GM20431 (cell line): ENCODE results near the gene TAX1BP1.

ENCODE experiments used
- in situ Hi-C: fragments of 300-500 bp; cut with MseI, MboI; formaldehyde crosslinking; loops from one replicate; pipeline ENCODE4 v1.15.0; 2020; ENCODE audit warnings: low sequenced_read_pairs; ENCODE audit not compliant: unreplicated experiment

TAX1BP1 gene

DNA sequence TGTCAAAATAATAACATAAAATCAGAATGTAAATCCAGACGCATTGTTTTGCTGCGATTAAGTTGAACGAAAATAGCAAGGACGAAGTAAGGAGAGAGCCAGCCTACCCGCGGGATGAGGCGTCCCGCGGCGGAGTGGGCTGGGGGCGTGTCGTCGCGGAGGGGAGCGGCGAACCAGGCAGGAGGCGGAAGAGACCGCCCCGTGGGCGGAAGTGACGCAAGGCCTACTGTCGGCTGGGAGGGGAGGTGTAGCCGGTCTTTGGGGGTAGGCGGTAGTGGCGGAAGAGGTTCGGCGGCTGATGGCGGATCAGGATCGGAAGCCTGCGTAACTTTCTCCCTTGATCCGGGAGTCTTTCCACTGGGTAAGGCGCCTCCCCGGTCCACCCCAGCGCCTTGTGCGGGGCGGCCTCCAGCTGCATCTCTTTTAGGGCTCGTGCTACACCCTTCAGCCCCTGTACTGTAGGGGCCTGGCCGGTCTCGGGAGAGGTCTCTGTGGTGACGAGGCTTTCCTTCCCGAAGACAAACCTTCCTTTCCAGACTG lies at the start of gene TAX1BP1:
Gene TAX1BP1 (plus strand): TSS at position 254 of the 540 bp plus-strand sequence. CDS start 8,363 bp downstream, outside the sequence.
- in situ Hi-C loops, result no loop called here

DNA sequence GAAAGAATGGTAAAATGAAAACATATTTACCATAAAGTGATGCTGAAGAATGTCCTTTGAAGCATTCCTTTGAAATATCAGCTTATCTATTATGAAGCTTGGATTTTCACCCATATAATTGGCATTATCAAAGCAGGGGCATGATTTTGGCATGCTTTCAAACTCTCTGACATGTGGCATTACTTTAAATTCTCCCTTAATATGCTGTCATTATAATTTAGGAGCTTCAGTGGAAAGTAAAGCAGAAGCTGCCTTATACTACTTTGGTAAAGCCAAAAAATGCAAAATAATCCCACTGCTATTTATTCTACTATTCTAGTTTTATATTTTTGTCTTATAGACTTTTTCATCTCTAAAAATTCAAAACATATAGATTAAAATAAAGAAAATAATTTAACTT lies 49.3 kb upstream of the TAX1BP1 start:
- in situ Hi-C loops, result loop anchor here (25.0 kb wide), 1 partner anchor 247 kb away; no protein-coding TSS in a partner anchor

DNA sequence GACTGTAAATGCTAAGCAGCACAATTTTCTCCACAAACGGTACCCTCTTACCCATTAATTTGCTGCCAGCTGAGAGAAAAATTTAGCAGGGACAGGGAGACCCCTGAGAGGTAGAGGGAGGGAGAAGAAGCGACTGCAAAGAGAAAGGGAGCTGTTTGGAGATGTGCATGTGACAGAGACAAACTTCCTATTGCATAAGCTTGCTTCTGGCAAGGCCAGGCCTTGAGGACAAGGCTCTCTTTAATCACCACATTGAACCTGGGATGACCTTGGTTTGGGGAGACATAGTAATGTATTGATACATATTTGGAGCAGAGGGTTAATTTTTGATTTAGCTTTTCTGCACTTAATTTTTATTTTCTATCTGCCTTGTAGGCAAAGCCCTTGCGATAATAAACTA lies 46.2 kb upstream of the TAX1BP1 start:
- in situ Hi-C loops, result loop anchor here (25.0 kb wide), 1 partner anchor 244 kb away; no protein-coding TSS in a partner anchor

DNA sequence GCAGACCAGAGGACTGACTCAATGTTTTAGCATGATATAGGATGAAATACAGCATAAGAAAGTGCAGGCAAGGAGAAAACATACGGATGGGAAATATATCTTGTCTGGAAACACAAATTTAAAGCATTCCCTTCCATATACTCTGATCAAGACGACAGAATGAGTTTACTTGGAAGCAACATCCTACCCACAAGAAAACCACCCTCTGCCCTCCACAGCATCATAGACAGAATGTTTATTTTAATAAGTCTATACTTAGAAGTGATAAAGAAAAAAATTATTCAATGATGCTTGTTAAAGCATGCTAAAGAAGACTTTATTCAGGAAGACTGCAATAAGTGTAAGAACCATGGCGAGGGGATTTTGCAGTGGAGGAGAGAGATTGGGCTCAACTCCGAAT lies 44.9 kb upstream of the TAX1BP1 start:
- in situ Hi-C loops, result loop anchor here (25.0 kb wide), 1 partner anchor 242 kb away; no protein-coding TSS in a partner anchor

DNA sequence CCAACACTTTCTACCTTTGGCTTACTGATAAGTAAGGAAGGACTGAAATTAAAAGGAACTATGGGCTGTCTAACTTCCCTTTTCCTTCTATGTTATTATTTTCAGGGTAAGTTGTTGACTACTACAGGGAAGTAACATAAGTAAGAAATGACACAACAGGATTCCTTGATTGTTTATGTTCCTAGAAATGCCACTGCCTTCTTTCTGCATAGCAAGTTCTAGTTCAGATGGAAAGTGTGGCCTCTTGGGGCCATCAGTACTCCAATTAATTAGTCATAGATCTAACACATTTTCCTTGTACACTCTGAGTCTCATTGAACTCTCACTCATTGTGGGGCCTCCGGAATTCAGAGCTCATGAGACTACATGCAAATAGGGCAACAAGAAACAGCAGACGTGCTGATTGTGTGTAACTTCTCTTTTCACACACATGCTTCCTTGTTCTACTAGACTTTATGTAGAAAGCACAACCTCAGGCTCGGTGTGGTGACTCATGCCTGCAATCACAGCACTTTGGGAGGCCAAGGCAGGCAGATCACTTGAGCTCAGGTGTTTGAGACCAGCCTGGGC lies 42.0 kb upstream of the TAX1BP1 start:
- in situ Hi-C loops, result loop anchor here (25.0 kb wide), 1 partner anchor 239 kb away; no protein-coding TSS in a partner anchor

DNA sequence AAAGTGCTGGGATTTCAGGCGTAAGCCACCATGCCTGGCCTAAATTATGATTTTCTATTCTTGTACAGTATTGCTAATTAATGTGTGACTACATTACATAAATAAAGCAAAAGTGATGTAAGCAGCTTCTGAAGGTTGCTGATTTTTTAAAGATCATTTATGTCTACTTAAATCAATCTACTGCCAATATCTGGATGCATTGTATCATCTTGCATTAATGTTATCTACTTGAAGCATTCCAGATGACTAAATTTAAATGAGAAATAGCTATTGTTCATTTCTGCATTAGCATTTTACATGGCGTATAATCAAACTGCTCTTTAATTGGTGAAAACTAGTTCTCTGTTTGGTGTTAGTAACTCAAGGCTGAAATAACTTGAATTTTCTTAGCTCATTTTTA lies 40.2 kb upstream of the TAX1BP1 start:
- in situ Hi-C loops, result loop anchor here (25.0 kb wide), 1 partner anchor 238 kb away; no protein-coding TSS in a partner anchor

DNA sequence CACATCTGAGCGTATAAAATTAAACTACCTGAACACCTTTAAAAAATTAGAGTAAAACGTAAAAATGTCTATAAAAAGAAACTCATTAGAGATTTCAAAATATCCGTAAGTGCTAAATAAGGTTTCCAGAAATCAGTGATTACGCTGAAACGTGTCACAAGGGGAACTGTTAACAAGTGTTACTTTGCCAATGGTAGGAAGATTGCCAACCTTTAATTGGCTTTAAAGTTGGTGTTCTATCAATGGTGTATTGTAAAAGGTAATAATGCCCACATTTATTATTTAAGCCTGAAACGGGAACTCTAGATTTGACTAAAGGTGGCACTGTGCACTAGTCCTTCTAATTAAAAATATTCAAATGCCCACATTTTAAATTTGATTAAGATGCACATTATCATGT lies 39.5 kb upstream of the TAX1BP1 start:
- in situ Hi-C loops, result no loop called here

DNA sequence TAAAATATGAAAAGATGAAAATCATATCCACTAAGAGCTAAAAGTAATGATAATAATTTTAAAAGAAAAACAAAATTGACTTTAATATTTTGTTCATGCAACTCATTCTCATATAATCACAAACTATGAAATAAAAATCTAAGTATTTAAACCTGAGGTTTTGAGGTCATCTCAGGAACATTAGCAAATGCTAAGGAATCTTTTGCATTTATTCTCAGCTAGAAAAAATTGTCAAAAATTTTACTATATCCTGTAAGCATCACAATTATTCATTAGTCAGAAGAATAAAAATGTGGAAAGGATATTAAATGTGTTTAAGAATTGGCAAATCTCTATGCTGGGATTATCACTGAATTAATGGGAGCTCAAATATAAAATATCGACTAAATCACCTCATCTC lies 36.8 kb upstream of the TAX1BP1 start:
- in situ Hi-C loops, result no loop called here

DNA sequence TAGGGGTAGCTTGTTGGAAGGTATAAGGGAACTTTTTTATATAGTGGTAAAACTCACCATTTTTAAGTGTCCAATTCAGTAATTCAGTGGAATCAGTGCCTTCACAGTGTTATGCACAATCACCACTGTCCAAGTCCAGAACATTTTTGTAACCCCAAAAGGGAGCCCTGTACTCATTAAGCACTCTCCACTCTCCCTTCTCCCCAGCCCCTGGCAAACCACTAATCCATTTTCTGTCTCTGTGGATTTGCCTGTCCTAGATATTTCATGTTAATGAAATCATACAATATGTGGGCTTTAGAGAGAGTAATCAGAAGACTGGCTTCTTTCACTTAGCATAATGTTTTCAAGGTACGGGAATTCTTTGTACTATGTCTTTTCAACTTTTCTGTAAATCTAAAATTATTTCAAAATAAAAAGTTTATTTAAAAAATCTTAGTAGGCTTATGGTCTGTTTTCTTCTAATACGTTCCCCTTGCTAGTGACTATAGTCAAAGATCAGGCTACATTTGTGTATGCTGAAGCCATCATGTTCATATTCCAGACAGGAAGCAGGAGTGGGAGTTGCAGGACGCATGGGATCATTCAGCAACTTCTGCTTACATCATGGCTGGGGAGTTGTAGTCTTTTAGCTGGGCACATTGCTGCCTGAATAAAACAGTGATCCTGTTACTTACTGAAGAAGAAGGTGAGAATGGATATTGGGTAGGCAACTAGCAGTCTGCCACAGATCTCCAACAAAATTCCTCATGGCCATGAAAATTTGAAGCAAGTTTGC lies 35.4 kb upstream of the TAX1BP1 start:
- in situ Hi-C loops, result no loop called here

DNA sequence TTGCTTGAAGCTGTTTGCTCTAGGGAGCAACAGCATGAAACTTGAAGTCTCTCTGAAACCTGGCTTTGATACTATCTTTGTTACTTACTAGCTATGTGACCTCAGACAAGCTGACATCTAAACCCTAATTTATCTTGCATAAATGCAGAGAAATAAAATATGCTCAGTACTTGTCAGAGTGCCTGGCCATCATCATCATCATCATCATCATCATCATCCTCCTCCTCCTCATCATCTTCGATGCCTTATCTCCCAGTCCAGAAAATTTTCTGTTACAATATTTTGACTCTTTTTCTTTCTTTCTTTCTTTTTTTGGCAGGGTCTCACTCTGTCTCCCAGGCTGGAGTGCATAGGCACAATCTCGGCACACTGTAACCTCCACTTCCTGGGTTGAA lies 34.8 kb upstream of the TAX1BP1 start:
- in situ Hi-C loops, result no loop called here

DNA sequence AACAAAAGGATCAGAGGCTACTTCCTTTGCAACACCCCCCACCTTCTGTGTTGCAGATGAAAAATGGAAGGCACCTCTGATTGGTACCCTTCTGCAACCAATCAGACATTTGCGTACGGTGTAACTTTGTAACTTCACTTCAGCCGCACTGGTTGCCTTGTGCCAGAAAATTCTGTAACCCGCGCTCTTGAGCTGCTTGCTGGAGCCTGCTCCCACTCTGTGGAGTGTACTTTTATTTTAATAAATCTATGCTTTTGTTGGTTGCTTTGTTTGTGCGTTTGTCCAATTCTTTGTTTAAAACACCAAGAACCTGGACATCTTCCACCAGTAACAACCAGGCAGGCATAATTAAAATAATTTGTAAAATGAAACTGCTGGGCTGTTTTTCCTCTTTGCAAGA lies 31.5 kb upstream of the TAX1BP1 start:
- in situ Hi-C loops, result no loop called here

DNA sequence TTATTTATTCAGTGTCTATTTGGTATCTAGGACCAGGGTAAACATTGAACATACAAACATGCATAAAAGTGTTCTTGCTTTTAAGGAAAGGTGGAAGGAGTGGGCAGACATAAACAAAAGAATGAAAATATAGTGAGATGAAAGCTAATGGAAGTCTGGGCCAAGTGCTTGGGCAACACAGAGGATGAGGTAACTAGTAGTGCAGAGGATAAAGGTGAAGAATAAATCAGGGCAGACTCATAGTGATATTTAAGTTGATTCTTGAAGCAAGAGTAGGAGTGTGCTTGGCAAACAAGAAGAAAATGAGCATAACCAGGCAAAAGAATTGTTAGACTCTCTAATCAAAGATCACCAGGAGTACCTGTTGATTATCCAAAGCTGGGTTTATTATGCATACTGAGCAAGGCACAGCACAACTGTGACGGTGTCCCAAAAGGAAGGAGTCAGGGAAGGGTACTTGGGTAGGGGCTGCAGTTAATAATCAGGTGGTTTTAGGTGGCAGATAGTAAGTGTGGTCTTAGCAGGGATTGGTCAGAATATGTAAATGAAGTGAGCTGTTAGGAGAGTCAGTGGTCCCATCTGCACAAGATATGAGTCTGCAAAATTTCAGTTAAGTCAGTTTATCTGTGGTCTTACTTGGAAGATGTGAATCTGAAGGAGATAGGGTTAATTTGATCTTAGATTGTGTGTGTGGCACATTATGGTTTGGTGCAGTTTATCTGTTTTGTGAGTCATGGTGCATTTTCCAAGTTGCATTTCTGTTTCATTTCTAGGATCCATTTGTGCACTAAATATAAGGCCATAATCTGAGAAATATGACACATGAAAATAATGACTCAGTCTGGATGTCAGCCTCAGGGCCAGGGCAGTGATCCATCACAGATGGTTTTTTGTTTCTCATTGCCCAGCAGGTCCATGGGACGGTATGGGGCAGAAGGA lies 30.6 kb upstream of the TAX1BP1 start:
- in situ Hi-C loops, result no loop called here

DNA sequence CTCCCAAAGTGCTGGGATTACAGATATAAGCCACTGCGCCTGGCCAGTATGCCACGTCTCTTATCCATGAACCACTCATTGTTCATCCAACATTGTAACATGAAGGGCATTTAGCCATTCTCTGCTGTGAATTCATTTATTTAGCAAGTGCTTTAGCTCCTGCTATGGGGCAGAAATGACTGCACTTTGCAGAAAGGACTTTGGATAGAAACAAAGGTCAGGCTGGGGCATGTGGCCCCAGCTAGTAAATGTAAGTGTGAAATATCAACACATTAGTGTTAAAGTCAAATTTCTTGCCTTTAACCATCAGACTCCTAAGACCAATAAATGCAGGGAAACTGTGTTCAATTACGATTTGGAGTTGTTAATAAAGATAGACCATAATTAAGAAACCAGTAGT lies 27.7 kb upstream of the TAX1BP1 start:
- in situ Hi-C loops, result no loop called here

DNA sequence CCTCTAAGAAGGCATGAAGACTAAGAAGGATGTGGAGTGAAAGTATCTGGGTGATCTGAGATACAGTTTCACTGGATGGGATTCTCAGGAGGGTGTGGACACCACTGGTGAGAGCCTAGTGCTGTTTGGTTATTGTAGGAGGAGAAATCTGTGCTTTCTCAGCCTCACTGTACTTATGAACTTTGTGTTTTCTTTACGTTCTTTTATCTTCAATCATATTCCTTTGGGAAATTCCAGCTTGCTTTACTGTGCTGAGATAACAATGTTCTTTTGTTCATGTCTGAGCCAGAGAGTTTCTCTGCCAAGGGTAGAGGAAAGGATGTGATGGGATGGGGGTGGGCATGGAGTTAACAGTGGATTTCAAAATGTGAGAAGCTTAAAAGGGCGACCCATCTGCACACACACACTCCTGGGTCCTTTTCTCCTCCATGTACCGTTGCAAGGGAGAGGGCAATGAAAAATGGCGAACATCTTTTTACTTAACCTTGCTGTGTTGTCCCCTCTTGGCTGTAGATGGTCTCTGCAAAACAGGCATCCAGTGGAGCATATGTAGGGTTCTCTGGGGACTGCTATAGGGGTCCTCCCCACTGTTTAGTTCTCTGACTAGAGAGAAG lies 25.0 kb upstream of the TAX1BP1 start:
- in situ Hi-C loops, result no loop called here

DNA sequence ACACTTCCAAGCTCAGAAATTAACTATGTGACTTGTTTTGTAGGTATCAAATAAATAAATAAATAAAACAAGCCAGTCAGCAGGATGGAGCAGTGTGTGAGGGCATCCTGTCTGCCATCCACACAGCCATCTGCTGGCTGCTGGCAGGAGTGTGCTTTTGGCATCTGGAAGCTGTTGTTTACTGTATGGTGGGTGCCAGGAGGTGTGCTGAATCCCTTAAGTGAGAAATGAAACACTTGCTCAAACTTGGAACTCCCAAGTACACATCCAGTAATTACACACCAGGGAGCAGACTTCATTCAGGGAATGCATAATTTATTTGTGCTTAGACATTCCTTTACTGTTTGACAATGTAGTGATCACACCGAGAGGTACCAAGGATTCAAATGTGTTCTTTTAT lies 16.9 kb upstream of the TAX1BP1 start:
- in situ Hi-C loops, result no loop called here

DNA sequence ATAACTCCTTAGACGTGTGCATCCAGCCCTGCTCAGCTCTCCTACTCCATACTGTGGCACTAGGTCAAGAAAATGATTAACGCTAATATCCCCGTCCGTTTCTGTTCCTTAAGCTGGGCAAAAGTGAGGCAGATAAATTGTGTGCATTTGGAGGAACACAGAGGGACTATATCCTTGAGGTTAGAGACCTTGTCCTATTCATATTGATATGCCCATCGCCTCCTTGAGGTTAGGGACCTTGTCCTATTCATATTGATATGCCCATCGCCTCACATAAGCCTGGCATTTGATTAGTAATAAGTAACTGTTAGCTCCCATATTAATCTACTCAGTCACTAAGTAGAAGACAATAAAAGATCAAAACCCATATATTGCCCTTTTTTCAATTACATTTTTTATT lies 12.9 kb upstream of the TAX1BP1 start:
- in situ Hi-C loops, result no loop called here

DNA sequence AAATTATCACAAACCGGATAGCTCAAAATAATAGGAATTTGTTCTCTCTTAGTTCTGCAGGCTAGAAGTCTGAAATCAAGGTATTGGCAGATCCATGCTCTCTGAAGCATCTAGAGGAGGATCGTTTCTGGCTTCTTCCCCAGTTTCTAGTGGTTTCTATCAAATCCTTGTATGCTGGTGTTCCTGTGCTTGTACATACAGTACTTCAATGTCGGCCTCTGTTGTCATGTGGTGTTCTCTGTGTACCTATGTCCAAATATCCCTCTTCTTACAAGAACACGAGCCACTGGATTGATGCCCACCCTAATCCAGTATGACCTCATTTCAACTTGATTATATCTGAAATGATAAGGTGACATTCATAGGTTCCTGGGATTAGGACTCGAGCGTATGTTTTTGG lies 9.8 kb upstream of the TAX1BP1 start:
- in situ Hi-C loops, result no loop called here

DNA sequence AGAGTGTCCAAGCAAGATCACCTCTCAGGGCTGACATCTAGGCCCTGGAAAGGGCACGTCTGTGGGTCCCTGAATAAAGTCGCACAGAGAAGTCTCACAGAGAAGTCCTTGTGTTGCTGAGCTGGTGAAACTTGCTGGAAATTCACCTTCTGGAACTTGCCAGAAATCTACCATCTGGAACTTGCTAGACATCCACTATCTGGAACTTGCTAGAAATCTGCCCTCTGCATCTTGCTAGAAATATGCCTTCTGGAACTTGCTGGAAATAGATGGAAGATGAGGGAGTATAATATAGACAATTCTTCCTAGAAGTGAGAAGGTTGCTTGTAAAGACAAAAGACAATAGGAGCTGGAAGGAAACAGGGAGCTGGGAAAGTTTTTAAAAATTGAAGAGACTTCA lies 5.4 kb upstream of the TAX1BP1 start:
- in situ Hi-C loops, result no loop called here

DNA sequence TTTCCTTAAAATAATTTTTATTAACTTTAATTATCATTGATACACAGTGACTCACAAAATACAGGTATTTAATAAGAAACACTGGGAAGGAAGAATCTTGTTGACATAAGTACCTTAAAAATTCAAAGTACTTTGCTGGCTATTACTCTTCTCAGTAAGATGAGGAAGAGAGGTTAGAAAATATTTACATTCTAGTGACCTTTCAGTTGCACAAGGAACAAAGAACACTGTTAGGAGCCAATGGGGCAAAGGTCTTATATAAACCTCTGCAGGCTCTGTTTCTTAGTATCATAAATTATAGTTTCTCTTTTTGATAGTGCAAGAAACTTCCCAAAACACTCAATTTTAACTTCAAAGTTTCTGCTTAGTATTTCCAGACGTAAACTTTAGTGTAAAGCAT lies 4.8 kb upstream of the TAX1BP1 start:
- in situ Hi-C loops, result no loop called here

DNA sequence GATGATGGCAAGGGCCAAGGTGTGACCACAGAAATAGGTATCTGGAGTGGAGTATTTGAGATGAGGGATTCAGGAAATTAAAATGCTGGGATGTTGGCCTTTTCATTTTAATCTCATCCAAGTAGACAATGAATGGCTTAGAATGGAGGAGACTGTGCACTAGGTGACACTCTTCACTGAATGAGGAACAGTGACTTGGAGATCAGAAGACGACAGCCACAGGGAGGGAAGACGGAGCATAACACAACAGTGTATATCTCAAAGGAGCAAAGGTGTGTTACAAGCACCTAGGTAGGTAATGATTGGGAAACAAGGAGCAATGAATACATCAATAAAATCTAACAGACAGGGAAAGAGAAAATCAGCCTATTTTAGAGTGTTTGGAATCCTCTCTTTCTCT lies 4.1 kb upstream of the TAX1BP1 start:
- in situ Hi-C loops, result no loop called here
